Measurements from ENCODE around the gene SCARB1.

SCARB1 gene

DNA sequence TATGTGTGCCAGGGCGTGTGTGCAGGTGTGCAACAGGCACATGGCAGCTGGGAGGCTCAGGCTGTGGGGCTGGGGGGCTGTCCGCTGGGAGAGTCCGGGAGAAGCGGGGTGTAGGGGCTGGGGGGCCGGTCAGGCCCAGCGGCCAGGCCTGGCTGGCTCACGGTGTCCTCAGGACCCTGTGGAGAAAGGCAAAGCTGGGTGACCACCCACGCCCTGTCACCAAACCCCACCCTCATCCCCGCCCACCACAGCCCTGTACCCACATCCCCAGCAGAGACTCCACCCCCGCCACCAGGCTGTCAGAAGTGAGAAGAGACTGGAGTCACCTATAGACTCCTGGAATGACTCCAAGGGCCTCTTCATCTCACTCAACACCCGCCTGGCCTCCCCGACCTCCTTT, 85.3 kb downstream of the SCARB1 start:
- Histone ChIP-seq H3K27me3 (ENCODE audit: control insufficient read depth in 3 of 3, insufficient read depth in 3 of 3, low read depth in 1 of 3, low read length in 3 of 3) (no peaks in the 10 kb centered on the region), H3K79me1 (ENCODE audit: low read depth, low read length) (no peaks in the 10 kb centered on the region), H2BK15ac (ENCODE audit: low read length) (no peak overlapping the region), H3K4me2 (ENCODE audit: insufficient read depth, low read length, poor library complexity, severe bottlenecking) (no peak overlapping the region), H3K36me3 (replicated peaks in 1 of 2; ENCODE audit: control insufficient read depth in 2 of 2, insufficient read depth in 2 of 2, low read length in 2 of 2) (no peaks in the 10 kb centered on the region), H3K14ac (ENCODE audit: low read length) (peak overlapping the region; percentile 85), H3K27ac (replicated peaks; ENCODE audit: low read length) (no peak overlapping the region), H3K23ac (ENCODE audit: low read depth, low read length, poor library complexity) (peak overlapping the region; percentile 34), H3K4me3 (ENCODE audit: low read length in 2 of 2) (peak overlapping the region in 1 of 2 donors; percentile 63), H3K9ac (ENCODE audit: low read depth, low read length, poor library complexity) (no peak overlapping the region), H3K4me1 (ENCODE audit: control insufficient read depth in 2 of 2, insufficient read depth in 1 of 2, low read depth in 1 of 2, low read length in 2 of 2) (no peaks in the 10 kb centered on the region), H3K4ac (ENCODE audit: low read length) (no peak overlapping the region), H2BK120ac (ENCODE audit: low read depth, low read length) (peak overlapping the region; percentile 35), H3K9me3 (replicated peaks in 1 of 2; ENCODE audit: control insufficient read depth in 2 of 2, insufficient read depth in 1 of 2, low read depth in 1 of 2, low read length in 2 of 2) (peaks cover 0 to 9% of the 10 kb centered on the region in 2 donors), H2BK12ac (ENCODE audit: low read length) (peak overlapping the region; percentile 95), H3K18ac (ENCODE audit: low read length) (peak overlapping the region; percentile 75), H2AFZ (ENCODE audit: low read length) (no peak overlapping the region), H4K8ac (ENCODE audit: low read depth, low read length) (no peak overlapping the region), H2AK5ac (ENCODE audit: low read depth, low read length) (peak overlapping the region; percentile 90), H4K91ac (ENCODE audit: low read depth, low read length, poor library complexity) (no peak overlapping the region), H2BK5ac (ENCODE audit: low read length) (no peak overlapping the region)
- no CpG with 5 or more reads among the region's 12 CpGs for WGBS, 2 donors (ENCODE audit: extremely low coverage in 2 of 2, insufficient read length in 2 of 2, insufficient replicate concordance in 1 of 2)
- no peak for DNase-seq (ENCODE audit: low spot score)

DNA sequence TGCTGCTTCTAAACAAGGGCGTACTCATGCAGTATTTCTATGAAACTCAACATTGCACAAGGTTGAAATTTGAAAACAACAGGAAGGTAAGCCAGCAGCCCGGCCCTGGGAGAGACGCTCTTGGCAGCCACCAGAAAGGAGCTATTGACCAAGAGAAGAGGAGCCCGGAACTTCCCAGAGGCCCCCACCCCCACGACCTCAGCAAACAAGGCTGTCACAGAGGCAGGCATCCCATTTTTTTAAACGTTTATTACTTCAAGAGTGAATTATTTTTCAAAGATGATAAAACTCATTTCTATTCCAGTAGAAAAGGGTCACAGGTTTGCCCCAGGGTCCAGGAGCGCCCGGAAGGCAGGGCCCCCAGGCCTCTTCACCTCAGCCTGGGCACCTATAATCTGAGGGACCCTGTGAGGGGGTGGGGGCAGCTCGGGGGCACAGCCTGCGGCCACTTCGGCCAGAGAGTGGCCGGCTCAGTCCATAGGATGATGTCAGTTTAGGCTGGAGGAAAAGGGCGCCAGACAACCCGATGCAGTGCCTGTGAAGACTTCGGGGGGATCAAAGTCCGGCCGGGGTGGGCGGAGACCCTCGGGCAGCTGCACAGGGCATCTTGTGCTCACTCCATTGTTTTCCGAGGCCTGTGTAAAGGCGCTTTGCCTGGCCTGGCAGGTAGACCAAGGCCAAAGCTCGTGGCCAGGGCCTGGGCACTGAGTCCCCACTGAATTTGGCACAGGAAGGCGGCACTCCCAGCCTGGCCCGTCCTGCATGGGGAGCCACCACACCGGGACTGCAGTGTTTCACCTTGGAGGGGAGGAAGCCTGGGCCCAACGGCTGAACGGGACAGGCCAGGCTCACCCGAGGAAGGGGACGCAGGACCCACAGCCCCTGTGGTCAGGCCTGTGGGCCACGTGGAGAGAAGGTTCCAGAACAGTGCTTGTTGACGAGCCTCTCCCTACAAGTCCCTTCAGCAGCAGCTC, 86.0 kb downstream of the SCARB1 start:
- H2BK5ac ChIP-seq (ENCODE audit: low read length), result peak overlapping the region; percentile 76
- H2AK5ac ChIP-seq (ENCODE audit: low read depth, low read length), result peak overlapping the region; percentile 90
- H3K23ac ChIP-seq (ENCODE audit: low read depth, low read length, poor library complexity), result peak overlapping the region; percentile 34
- no peak for DNase-seq (ENCODE audit: low spot score)
- no peak overlapping the region for H4K91ac ChIP-seq (ENCODE audit: low read depth, low read length, poor library complexity)
- H3K4ac ChIP-seq (ENCODE audit: low read length), result no peak overlapping the region
- H3K27ac ChIP-seq (replicated peaks; ENCODE audit: low read length), result no peak overlapping the region
- H3K14ac ChIP-seq (ENCODE audit: low read length), result peak overlapping the region; percentile 85
- no peak overlapping the region for H3K4me2 ChIP-seq (ENCODE audit: insufficient read depth, low read length, poor library complexity, severe bottlenecking)
- peak overlapping the region; percentile 16 for H3K9ac ChIP-seq (ENCODE audit: low read depth, low read length, poor library complexity)
- H3K4me3 ChIP-seq (ENCODE audit: low read length in 2 of 2), result peak overlapping the region in 1 of 2 donors; percentile 63
- peak overlapping the region; percentile 95 for H2BK12ac ChIP-seq (ENCODE audit: low read length)
- H4K8ac ChIP-seq (ENCODE audit: low read depth, low read length), result no peak overlapping the region
- no peaks in the 10 kb centered on the region for H3K27me3 ChIP-seq (ENCODE audit: control insufficient read depth in 3 of 3, insufficient read depth in 3 of 3, low read depth in 1 of 3, low read length in 3 of 3)
- H2AFZ ChIP-seq (ENCODE audit: low read length), result no peak overlapping the region
- H2BK15ac ChIP-seq (ENCODE audit: low read length), result no peak overlapping the region
- H3K18ac ChIP-seq (ENCODE audit: low read length), result peak overlapping the region; percentile 75
- peaks cover 0 to 2% of the 10 kb centered on the region in 2 donors for H3K4me1 ChIP-seq (ENCODE audit: control insufficient read depth in 2 of 2, insufficient read depth in 1 of 2, low read depth in 1 of 2, low read length in 2 of 2)
- WGBS, 2 donors (ENCODE audit: extremely low coverage in 2 of 2, insufficient read length in 2 of 2, insufficient replicate concordance in 1 of 2), result no CpG with 5 or more reads among the region's 31 CpGs
- no peaks in the 10 kb centered on the region for H3K36me3 ChIP-seq (replicated peaks in 1 of 2; ENCODE audit: control insufficient read depth in 2 of 2, insufficient read depth in 2 of 2, low read length in 2 of 2)
- H3K9me3 ChIP-seq (replicated peaks in 1 of 2; ENCODE audit: control insufficient read depth in 2 of 2, insufficient read depth in 1 of 2, low read depth in 1 of 2, low read length in 2 of 2), result peaks cover 0 to 9% of the 10 kb centered on the region in 2 donors
- no peaks in the 10 kb centered on the region for H3K79me1 ChIP-seq (ENCODE audit: low read depth, low read length)
- peak overlapping the region; percentile 35 for H2BK120ac ChIP-seq (ENCODE audit: low read depth, low read length)

DNA sequence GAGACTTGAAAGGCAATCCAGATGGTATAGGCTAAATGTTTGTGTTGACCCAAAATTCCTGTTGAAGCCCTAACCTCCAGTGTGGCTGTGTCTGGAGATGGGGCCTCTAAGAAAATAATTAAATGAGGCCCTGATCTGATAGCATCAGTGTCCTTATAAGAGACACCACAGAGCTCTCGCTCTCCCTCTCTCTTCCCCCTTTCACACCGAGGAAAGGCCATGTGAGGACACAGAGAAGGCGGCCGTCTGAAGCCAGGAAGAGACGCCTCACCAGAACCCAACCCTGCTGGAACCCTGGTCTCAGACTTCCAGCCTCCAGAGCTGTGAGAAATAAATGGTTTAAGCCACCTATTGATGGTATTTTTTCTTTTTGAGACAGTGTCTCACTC, 87.5 kb downstream of the SCARB1 start:
- Histone ChIP-seq H3K4ac (ENCODE audit: low read length) (no peak overlapping the region), H2AFZ (ENCODE audit: low read length) (no peak overlapping the region), H2BK15ac (ENCODE audit: low read length) (no peak overlapping the region), H3K4me1 (ENCODE audit: control insufficient read depth in 2 of 2, insufficient read depth in 1 of 2, low read depth in 1 of 2, low read length in 2 of 2) (peaks cover 0 to 2% of the 10 kb centered on the region in 2 donors), H3K23ac (ENCODE audit: low read depth, low read length, poor library complexity) (no peak overlapping the region), H2AK5ac (ENCODE audit: low read depth, low read length) (no peak overlapping the region), H3K4me2 (ENCODE audit: insufficient read depth, low read length, poor library complexity, severe bottlenecking) (no peak overlapping the region), H3K9ac (ENCODE audit: low read depth, low read length, poor library complexity) (no peak overlapping the region), H4K91ac (ENCODE audit: low read depth, low read length, poor library complexity) (no peak overlapping the region), H3K27me3 (ENCODE audit: control insufficient read depth in 3 of 3, insufficient read depth in 3 of 3, low read depth in 1 of 3, low read length in 3 of 3) (no peaks in the 10 kb centered on the region), H3K14ac (ENCODE audit: low read length) (no peak overlapping the region), H2BK12ac (ENCODE audit: low read length) (no peak overlapping the region), H3K4me3 (ENCODE audit: low read length in 2 of 2) (no peak overlapping the region), H3K18ac (ENCODE audit: low read length) (no peak overlapping the region), H4K8ac (ENCODE audit: low read depth, low read length) (no peak overlapping the region), H2BK5ac (ENCODE audit: low read length) (no peak overlapping the region), H3K36me3 (replicated peaks in 1 of 2; ENCODE audit: control insufficient read depth in 2 of 2, insufficient read depth in 2 of 2, low read length in 2 of 2) (no peaks in the 10 kb centered on the region), H3K79me1 (ENCODE audit: low read depth, low read length) (no peaks in the 10 kb centered on the region), H2BK120ac (ENCODE audit: low read depth, low read length) (no peak overlapping the region), H3K27ac (replicated peaks; ENCODE audit: low read length) (no peak overlapping the region), H3K9me3 (replicated peaks in 1 of 2; ENCODE audit: control insufficient read depth in 2 of 2, insufficient read depth in 1 of 2, low read depth in 1 of 2, low read length in 2 of 2) (peaks cover 0 to 9% of the 10 kb centered on the region in 2 donors)
- no peak for DNase-seq (ENCODE audit: low spot score)
- no CpG with 5 or more reads among the region's 5 CpGs for WGBS, 2 donors (ENCODE audit: extremely low coverage in 2 of 2, insufficient read length in 2 of 2, insufficient replicate concordance in 1 of 2)

DNA sequence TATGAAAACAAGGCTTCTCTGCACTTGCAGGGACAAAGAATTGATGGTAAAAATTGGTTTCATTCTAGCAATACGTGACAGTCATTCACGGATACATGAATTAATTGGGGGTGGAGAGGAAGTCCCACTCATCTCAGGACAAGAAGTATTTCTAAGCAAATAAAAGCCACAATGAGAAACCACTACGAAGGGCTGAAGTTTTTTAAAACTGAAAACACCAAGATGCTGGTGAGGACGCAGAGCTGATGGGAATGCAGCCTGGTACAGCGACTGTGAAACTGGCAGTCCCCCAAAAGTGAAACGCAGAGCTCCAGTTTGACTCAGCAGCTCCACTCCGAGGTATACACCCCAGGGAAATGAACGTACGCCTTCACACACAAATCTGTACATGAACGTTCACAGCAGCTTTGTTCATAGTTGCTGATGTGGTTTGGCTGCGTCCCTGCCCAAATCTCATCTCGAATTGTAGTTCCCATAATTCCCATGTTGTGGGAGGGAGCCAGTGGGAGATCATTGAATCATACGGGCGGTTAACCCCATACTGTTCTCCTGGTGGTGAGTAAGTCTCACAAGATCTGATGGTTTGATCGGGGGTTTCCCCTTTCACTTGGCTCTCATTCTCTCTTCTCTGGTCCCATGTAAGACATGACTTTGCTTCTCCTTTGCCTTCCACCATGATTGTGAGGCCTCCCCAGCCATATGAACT, 89.0 kb downstream of the SCARB1 start:
- Histone ChIP-seq H3K4me1 (ENCODE audit: control insufficient read depth in 2 of 2, insufficient read depth in 1 of 2, low read depth in 1 of 2, low read length in 2 of 2) (peaks cover 0 to 2% of the 10 kb centered on the region in 2 donors), H4K91ac (ENCODE audit: low read depth, low read length, poor library complexity) (no peak overlapping the region), H3K14ac (ENCODE audit: low read length) (no peak overlapping the region), H3K27ac (replicated peaks; ENCODE audit: low read length) (no peak overlapping the region), H3K27me3 (ENCODE audit: control insufficient read depth in 3 of 3, insufficient read depth in 3 of 3, low read depth in 1 of 3, low read length in 3 of 3) (no peaks in the 10 kb centered on the region), H2BK15ac (ENCODE audit: low read length) (no peak overlapping the region), H2BK5ac (ENCODE audit: low read length) (no peak overlapping the region), H3K36me3 (replicated peaks in 1 of 2; ENCODE audit: control insufficient read depth in 2 of 2, insufficient read depth in 2 of 2, low read length in 2 of 2) (no peaks in the 10 kb centered on the region), H2BK120ac (ENCODE audit: low read depth, low read length) (no peak overlapping the region), H2AFZ (ENCODE audit: low read length) (no peak overlapping the region), H3K18ac (ENCODE audit: low read length) (no peak overlapping the region), H2BK12ac (ENCODE audit: low read length) (no peak overlapping the region), H3K9ac (ENCODE audit: low read depth, low read length, poor library complexity) (no peak overlapping the region), H2AK5ac (ENCODE audit: low read depth, low read length) (no peak overlapping the region), H3K4ac (ENCODE audit: low read length) (no peak overlapping the region), H3K4me3 (ENCODE audit: low read length in 2 of 2) (no peak overlapping the region), H4K8ac (ENCODE audit: low read depth, low read length) (no peak overlapping the region), H3K23ac (ENCODE audit: low read depth, low read length, poor library complexity) (no peak overlapping the region), H3K79me1 (ENCODE audit: low read depth, low read length) (no peaks in the 10 kb centered on the region), H3K9me3 (replicated peaks in 1 of 2; ENCODE audit: control insufficient read depth in 2 of 2, insufficient read depth in 1 of 2, low read depth in 1 of 2, low read length in 2 of 2) (peaks cover 0 to 9% of the 10 kb centered on the region in 2 donors), H3K4me2 (ENCODE audit: insufficient read depth, low read length, poor library complexity, severe bottlenecking) (no peak overlapping the region)
- no CpG with 5 or more reads among the region's 15 CpGs for WGBS, 2 donors (ENCODE audit: extremely low coverage in 2 of 2, insufficient read length in 2 of 2, insufficient replicate concordance in 1 of 2)
- no peak for DNase-seq (ENCODE audit: low spot score)
